K562 (cell line): ENCODE data around the gene TMEM150A. TPM values are rescaled to one million over a fixed set of nuclear protein-coding genes. Genes with fewer than 3 reads are reported as not detected.

Experiments
- ARID3B ChIP-seq: fragments of 250-450 bp; sonication (Bioruptor Pico); IDR thresholded peaks from 2 replicates; pipeline ENCODE4 v1.4.0; 2020; ENCODE audit warnings: borderline replicate concordance
- CCNT2 ChIP-seq: IDR thresholded peaks from 2 replicates; pipeline ENCODE4 v1.6.1; 2011; ENCODE audit warnings: borderline replicate concordance, low read depth, mild to moderate bottlenecking, moderate library complexity, mixed read lengths, low read length; ENCODE audit not compliant: insufficient read length; ENCODE audit errors: extremely low read depth
- ELF2 ChIP-seq: fragments of 250-450 bp; sonication (Bioruptor Pico); IDR thresholded peaks from 2 replicates; pipeline ENCODE4 v1.5.0; 2021; ENCODE audit warnings: mild to moderate bottlenecking
- EP300 ChIP-seq: IDR thresholded peaks from 2 replicates; pipeline ENCODE4 v1.6.1; 2012; ENCODE audit warnings: low read length, improper control_type of control experiment
- ETV5 ChIP-seq: sonication (generic); formaldehyde crosslinking; IDR thresholded peaks from 2 replicates; pipeline ENCODE4 v1.4.0; 2020; ENCODE audit warnings: low read depth, mild to moderate bottlenecking, missing genetic modification reagents
- MECOM ChIP-seq: fragments of 250-450 bp; sonication (Bioruptor Pico); IDR thresholded peaks from 2 replicates; pipeline ENCODE4 v1.8.0; 2022; ENCODE audit warnings: inconsistent platforms
- NR4A1 ChIP-seq, 2 experiments: fragments of 250-450 bp in 1 of 2; fragments of 450-650 bp in 1 of 2; sonication (Bioruptor Pico) in 1 of 2; IDR thresholded peaks; 2 replicates each; pipeline versions ENCODE4 v1.4.0 to v1.6.1; 2016 to 2020; ENCODE audit warnings: mild to moderate bottlenecking in 2 of 2, missing compliant biosample characterization in 1 of 2, missing genetic modification characterization in 1 of 2, moderate library complexity in 1 of 2
- NRF1 ChIP-seq, 2 experiments: fragments of 450-650 bp; IDR thresholded peaks in 1 of 2; conservative IDR thresholded peaks in 1 of 2; 2 replicates each; pipeline ENCODE4 v1.6.1; 2014; ENCODE audit warnings: mild to moderate bottlenecking in 2 of 2
- PHF20 ChIP-seq: fragments of 450-650 bp; IDR thresholded peaks from 2 replicates; pipeline ENCODE4 v1.6.1; 2018; ENCODE audit not compliant: partially characterized antibody
- SIRT6 ChIP-seq: IDR thresholded peaks from one replicate; pipeline ENCODE4 v1.6.1; 2012; ENCODE audit warnings: low read depth, mild to moderate bottlenecking, control low read depth, inconsistent platforms, low read length, moderate library complexity
- TCF7 ChIP-seq: sonication (generic); IDR thresholded peaks from 2 replicates; pipeline ENCODE4 v1.6.1; 2016; ENCODE audit warnings: antibody characterized with exemption, borderline replicate concordance
- UBTF ChIP-seq, 2 experiments: IDR thresholded peaks; 2 replicates each; pipeline ENCODE4 v1.6.1; 2012; ENCODE audit warnings: improper control_type of control experiment in 2 of 2, low read depth in 2 of 2, low read length in 2 of 2, borderline replicate concordance in 1 of 2
- ZNF165 ChIP-seq: fragments of 250-450 bp; sonication (Bioruptor Pico); IDR thresholded peaks from 2 replicates; pipeline ENCODE4 v1.4.0; 2020; ENCODE audit warnings: borderline replicate concordance
- ZNF277 ChIP-seq: fragments of 250-450 bp; sonication (Bioruptor Pico); IDR thresholded peaks from 2 replicates; pipeline ENCODE4 v1.8.0; 2022; ENCODE audit warnings: inconsistent platforms, mild to moderate bottlenecking, moderate library complexity, borderline replicate concordance
- ZNF445 ChIP-seq: fragments of 250-450 bp; sonication (Bioruptor Pico); IDR thresholded peaks from 2 replicates; pipeline ENCODE4 v1.4.0; 2020; ENCODE audit warnings: low read depth, mild to moderate bottlenecking, moderate library complexity
- ZNF707 ChIP-seq: fragments of 250-450 bp; sonication (Bioruptor Pico); conservative IDR thresholded peaks from 2 replicates; pipeline ENCODE4 v1.8.0; 2022; ENCODE audit warnings: inconsistent platforms, mild to moderate bottlenecking, moderate library complexity
- polyA plus RNA-seq, 8 experiments: library from polyadenylated mRNA; depleted of rRNA in 4 of 8; stranded (reverse) in 5 of 8; unstranded in 3 of 8; fragments of >200 nt; fragmentation: Nextera tagmentation in 2 of 8; fragmentation: Illumina TruSeq in 1 of 8; extraction: Ambion mirVana in 2 of 8; extraction: Trizol in 1 of 8; gene quantifications; 2 replicates each; pipeline versions ENCODE4 v1.2.1 to v1.2.3, GENCODE V29; 2011 to 2014; ENCODE audit warnings: inconsistent platforms in 1 of 8, missing spikeins in 1 of 8
- total RNA-seq, 7 experiments: library from RNA; depleted of rRNA in 6 of 7; stranded (reverse); fragments of >200 nt in 6 of 7; fragmentation: Illumina TruSeq in 2 of 7; extraction: Trizol in 2 of 7; gene quantifications; 2 replicates each; pipeline versions ENCODE4 v1.2.1 to v1.2.3, GENCODE V29; 2011 to 2021; ENCODE audit warnings: low replicate concordance in 1 of 7
- TF ChIP-seq, protein P1 (sequence below): fragments of 250-450 bp; sonication (Bioruptor Pico); IDR thresholded peaks from 2 replicates; pipeline ENCODE4 v1.5.0; 2020; ENCODE audit warnings: mild to moderate bottlenecking, borderline replicate concordance
- TF ChIP-seq, protein P2 (sequence below): sonication (generic); formaldehyde crosslinking; IDR thresholded peaks from 2 replicates; pipeline ENCODE4 v1.9.0; 2022; ENCODE audit warnings: mild to moderate bottlenecking, missing genetic modification reagents

TMEM150A gene
- total and polyA plus RNA-seq, 9 of the 15 experiments (the other 6 are each of a cell fraction or from before 2014, with no cell fraction given) = 3.9 to 17.1 (median 8.4) TPM

DNA sequence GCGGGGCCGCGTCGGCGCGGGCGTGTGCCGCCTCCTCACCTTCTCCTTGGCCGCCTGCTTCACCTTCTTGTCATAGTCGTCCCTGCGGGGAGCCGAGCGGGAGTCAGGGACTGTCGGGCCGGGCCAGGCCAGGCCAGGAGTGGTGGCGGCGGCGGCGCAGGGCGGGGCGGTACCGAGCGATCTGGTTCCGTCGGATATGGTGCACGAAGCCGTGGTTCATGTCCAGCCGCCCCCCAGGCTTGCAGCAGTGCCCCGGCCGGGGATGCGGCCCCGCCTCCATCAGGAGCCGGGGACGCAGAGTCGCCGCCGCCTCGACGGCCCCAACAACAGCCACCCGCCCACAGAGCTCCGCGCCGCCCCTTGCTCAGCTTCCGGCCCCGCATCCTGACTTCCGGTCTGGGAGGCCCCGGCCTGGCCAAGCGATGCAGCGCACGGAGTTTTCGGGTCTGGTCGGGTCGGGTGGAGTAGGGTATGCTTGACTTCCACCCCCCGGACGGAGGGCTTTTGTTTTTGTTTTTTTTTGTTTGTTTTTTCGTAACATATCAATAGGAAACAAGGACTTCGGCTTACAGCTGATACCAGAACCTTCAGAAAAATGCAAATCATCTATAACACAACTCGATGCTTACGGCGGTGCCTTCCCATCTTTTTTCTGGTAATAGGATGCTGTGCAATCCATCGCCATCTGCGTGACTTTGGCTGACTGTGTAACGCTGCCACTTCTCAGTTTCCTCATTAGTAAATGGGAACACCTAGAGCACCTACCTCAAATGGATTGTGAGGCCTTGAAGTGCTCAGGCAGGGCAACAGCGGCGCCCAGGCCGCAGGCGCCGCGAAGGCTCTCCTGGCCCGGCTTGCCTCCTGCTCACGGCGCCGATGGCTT lies 9.4 kb upstream of the TMEM150A start, which contains the start of gene C2orf68 (continued):
- TF ChIP-seq MECOM (CRISPR knock-in tag) (no peak), CCNT2 (no peak), ZNF165 (CRISPR knock-in tag) (no peak), ZNF277 (CRISPR knock-in tag) (no peak), TCF7 (no peak), UBTF (IDR thresholded peaks at IDR 0.05; ENCODE audit: borderline replicate concordance in 1 of 2, low read depth in 2 of 2, low read length in 2 of 2) (peak in 1 of 2 experiments; percentile 22; a peak in 1 of 4 replicates), ELF2 (CRISPR knock-in tag) (peak; percentile 9; the same call in 1 of the 2 replicates), ARID3B (CRISPR knock-in tag) (no peak), ZNF707 (CRISPR knock-in tag) (no peak), ZNF445 (CRISPR knock-in tag) (no peak), PHF20 (peak; percentile 62), EP300 (0 out of 2 replicates have a peak, but pooled peaks have one; percentile 12), ETV5 (CRISPR knock-in tag) (peak; percentile 82), NR4A1 (CRISPR knock-in tag; IDR thresholded peaks at IDR 0.05) (no peak), NR4A1 (tag; IDR thresholded peaks at IDR 0.05) (no peak), SIRT6 (no peak), NRF1 (conservative IDR thresholded peaks at IDR 0.05 in 1 of 2, IDR thresholded peaks at IDR 0.05 in 1 of 2) (peak; percentile 73 to 76)
- TF ChIP-seq, protein P1, sequence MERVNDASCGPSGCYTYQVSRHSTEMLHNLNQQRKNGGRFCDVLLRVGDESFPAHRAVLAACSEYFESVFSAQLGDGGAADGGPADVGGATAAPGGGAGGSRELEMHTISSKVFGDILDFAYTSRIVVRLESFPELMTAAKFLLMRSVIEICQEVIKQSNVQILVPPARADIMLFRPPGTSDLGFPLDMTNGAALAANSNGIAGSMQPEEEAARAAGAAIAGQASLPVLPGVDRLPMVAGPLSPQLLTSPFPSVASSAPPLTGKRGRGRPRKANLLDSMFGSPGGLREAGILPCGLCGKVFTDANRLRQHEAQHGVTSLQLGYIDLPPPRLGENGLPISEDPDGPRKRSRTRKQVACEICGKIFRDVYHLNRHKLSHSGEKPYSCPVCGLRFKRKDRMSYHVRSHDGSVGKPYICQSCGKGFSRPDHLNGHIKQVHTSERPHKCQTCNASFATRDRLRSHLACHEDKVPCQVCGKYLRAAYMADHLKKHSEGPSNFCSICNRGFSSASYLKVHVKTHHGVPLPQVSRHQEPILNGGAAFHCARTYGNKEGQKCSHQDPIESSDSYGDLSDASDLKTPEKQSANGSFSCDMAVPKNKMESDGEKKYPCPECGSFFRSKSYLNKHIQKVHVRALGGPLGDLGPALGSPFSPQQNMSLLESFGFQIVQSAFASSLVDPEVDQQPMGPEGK = no peak
- TF ChIP-seq, protein P2, sequence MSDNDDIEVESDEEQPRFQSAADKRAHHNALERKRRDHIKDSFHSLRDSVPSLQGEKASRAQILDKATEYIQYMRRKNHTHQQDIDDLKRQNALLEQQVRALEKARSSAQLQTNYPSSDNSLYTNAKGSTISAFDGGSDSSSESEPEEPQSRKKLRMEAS (CRISPR knock-in tag) = 0 out of 2 replicates have a peak, but pooled peaks have one; percentile 15
